Measurements from ENCODE around the gene HJURP. TPM values are rescaled to one million over a fixed set of nuclear protein-coding genes. Genes with fewer than 3 reads are reported as not detected.

Gene HJURP
- total and polyA plus RNA-seq, 9 of the 15 experiments (the other 6 are each of a cell fraction or from before 2014, with no cell fraction given): 13.8 to 102 (median 28.3) TPM

DNA sequence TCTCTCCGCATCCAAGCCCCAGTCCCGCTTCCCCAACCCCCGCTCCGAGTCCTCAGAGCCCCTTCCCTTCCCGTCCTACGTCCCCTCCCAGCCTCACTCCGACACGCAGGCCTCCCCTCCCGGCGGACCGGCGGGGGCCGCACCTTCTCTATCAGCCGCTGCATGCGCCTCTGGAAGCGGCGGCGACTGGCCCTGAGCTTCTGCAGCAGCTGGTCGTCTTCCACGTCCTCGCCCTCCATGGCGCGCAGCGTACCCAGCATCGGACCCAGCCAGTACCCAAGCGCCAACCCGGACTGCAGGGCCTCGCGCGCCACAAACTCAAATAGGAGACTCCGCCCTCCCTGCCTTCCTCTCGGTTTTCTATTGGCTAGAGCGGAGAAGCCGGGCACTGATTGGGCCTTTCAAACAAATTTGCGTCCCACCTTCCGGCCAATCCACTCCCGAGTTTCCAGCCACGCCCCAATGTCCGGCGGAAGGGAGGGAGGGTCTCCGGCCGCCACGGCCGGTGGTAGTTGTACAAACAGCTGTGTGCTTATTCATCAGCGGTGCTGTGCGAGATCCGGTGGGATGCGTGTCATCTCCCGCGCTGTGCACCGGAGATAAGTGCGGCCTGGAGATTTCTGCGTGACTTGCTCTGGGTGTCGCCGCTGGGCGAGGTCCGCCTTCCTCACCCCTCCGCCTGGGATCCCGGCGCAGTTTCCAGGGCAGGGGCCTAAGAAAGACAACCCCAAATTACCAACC is at the start of gene HJURP (continued):
- TF ChIP-seq, protein P1, sequence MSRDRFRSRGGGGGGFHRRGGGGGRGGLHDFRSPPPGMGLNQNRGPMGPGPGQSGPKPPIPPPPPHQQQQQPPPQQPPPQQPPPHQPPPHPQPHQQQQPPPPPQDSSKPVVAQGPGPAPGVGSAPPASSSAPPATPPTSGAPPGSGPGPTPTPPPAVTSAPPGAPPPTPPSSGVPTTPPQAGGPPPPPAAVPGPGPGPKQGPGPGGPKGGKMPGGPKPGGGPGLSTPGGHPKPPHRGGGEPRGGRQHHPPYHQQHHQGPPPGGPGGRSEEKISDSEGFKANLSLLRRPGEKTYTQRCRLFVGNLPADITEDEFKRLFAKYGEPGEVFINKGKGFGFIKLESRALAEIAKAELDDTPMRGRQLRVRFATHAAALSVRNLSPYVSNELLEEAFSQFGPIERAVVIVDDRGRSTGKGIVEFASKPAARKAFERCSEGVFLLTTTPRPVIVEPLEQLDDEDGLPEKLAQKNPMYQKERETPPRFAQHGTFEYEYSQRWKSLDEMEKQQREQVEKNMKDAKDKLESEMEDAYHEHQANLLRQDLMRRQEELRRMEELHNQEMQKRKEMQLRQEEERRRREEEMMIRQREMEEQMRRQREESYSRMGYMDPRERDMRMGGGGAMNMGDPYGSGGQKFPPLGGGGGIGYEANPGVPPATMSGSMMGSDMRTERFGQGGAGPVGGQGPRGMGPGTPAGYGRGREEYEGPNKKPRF (IDR thresholded peaks at IDR 0.05; ENCODE audit: low read depth, low read length): no peak
- peak; percentile 85 for TF ChIP-seq POLR2B (IDR thresholded peaks at IDR 0.05; ENCODE audit: low read depth, partially characterized antibody)
- TF ChIP-seq SMAD3 (CRISPR knock-in tag; conservative IDR thresholded peaks at IDR 0.05): no peak
- TF ChIP-seq, protein P2, sequence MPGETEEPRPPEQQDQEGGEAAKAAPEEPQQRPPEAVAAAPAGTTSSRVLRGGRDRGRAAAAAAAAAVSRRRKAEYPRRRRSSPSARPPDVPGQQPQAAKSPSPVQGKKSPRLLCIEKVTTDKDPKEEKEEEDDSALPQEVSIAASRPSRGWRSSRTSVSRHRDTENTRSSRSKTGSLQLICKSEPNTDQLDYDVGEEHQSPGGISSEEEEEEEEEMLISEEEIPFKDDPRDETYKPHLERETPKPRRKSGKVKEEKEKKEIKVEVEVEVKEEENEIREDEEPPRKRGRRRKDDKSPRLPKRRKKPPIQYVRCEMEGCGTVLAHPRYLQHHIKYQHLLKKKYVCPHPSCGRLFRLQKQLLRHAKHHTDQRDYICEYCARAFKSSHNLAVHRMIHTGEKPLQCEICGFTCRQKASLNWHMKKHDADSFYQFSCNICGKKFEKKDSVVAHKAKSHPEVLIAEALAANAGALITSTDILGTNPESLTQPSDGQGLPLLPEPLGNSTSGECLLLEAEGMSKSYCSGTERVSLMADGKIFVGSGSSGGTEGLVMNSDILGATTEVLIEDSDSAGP (CRISPR knock-in tag; IDR thresholded peaks at IDR 0.05): no peak
- TF ChIP-seq MTA2 (IDR thresholded peaks at IDR 0.05; ENCODE audit: low read depth): peak; percentile 26; the same call in 1 of the 2 replicates
- TF ChIP-seq, protein P3, sequence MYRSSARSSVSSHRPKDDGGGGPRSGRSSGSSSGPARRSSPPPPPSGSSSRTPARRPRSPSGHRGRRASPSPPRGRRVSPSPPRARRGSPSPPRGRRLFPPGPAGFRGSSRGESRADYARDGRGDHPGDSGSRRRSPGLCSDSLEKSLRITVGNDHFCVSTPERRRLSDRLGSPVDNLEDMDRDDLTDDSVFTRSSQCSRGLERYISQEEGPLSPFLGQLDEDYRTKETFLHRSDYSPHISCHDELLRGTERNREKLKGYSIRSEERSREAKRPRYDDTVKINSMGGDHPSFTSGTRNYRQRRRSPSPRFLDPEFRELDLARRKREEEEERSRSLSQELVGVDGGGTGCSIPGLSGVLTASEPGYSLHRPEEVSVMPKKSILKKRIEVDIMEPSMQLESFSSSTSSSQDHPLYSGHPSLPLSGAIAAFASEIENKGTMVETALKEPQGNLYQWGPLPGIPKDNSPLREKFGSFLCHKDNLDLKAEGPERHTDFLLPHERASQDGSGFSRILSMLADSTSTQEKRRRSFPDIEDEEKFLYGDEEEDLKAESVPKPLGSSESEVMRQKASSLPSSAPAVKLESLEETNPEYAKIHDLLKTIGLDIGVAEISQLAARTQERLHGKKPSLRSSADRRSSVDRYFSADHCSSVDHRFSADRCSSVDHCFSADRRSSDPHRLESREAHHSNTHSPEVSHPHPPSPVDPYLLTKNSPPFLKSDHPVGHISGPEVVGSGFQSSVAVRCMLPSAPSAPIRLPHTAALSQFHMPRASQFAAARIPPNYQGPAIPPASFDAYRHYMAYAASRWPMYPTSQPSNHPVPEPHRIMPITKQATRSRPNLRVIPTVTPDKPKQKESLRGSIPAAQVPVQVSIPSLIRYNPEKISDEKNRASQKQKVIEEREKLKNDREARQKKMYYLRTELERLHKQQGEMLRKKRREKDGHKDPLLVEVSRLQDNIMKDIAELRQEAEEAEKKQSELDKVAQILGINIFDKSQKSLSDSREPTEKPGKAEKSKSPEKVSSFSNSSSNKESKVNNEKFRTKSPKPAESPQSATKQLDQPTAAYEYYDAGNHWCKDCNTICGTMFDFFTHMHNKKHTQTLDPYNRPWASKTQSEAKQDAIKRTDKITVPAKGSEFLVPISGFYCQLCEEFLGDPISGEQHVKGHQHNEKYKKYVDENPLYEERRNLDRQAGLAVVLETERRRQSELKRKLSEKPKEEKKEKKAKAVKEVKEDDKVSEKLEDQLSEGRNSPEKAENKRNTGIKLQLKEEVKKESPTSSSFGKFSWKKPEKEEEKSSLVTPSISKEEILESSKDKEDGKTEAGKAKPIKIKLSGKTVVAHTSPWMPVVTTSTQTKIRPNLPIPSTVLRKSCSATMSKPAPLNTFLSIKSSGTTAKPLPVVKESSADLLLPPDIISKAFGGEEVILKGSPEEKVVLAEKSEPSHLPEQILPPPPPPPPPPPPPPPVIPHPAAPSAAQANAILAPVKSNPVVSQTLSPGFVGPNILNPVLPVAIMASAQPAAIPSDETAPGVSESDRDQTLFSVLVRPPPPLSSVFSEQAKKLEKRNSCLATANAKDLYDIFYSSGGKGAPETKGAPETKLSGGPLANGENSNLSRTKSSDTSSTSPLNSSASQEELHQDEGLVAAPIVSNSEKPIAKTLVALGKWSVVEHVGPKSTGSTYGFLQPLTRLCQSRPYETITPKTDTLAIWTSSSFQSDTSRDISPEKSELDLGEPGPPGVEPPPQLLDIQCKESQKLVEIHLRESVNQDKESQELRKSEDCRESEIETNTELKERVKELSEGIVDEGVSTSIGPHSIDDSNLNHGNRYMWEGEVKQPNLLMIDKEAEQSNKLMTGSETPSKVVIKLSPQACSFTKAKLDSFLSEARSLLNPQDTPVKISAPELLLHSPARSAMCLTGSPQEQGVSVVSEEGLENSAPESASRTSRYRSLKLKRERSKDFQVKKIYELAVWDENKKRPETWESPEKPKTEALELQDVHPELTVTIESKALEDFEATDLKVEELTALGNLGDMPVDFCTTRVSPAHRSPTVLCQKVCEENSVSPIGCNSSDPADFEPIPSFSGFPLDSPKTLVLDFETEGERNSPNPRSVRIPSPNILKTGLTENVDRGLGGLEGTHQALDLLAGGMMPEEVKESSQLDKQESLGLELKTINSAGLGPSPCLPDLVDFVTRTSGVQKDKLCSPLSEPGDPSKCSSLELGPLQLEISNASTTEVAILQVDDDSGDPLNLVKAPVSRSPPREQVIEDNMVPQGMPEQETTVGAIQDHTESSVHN (IDR thresholded peaks at IDR 0.05; ENCODE audit: borderline replicate concordance in 1 of 2, low read depth in 1 of 2): peak in 1 of 2 experiments; percentile 69; a peak in 2 of 4 replicates
- peak; percentile 85 for TF ChIP-seq TCF3 (CRISPR knock-in tag; IDR thresholded peaks at IDR 0.05)
- 0 out of 4 replicates have a peak, but pooled peaks of 1 of the 2 experiments have one; percentile 47 for TF ChIP-seq MAZ (CRISPR knock-in tag; conservative IDR thresholded peaks at IDR 0.05 in 1 of 2, IDR thresholded peaks at IDR 0.05 in 1 of 2)
- TF ChIP-seq, protein P4, sequence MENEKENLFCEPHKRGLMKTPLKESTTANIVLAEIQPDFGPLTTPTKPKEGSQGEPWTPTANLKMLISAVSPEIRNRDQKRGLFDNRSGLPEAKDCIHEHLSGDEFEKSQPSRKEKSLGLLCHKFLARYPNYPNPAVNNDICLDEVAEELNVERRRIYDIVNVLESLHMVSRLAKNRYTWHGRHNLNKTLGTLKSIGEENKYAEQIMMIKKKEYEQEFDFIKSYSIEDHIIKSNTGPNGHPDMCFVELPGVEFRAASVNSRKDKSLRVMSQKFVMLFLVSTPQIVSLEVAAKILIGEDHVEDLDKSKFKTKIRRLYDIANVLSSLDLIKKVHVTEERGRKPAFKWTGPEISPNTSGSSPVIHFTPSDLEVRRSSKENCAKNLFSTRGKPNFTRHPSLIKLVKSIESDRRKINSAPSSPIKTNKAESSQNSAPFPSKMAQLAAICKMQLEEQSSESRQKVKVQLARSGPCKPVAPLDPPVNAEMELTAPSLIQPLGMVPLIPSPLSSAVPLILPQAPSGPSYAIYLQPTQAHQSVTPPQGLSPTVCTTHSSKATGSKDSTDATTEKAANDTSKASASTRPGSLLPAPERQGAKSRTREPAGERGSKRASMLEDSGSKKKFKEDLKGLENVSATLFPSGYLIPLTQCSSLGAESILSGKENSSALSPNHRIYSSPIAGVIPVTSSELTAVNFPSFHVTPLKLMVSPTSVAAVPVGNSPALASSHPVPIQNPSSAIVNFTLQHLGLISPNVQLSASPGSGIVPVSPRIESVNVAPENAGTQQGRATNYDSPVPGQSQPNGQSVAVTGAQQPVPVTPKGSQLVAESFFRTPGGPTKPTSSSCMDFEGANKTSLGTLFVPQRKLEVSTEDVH (IDR thresholded peaks at IDR 0.05; ENCODE audit: low read depth, partially characterized antibody): peak; percentile 91
- TF ChIP-seq HDAC1 (IDR thresholded peaks at IDR 0.05): peak in 1 of 2 experiments; percentile 88; a peak in 1 of 4 replicates
- no peak for TF ChIP-seq CBX5 (IDR thresholded peaks at IDR 0.05; ENCODE audit: borderline replicate concordance, low read depth)

All from K562 (cell line).